ENCODE data around the gene PCLO.

PCLO gene

GRCh38 chr7:82985144-82985802 lies 177.4 kb downstream of the PCLO start:
- Mint-ChIP-seq H3K9me3 (no peaks in the 10 kb centered on the region), H3K27ac (no peak overlapping the region), H3K4me1 (no peaks in the 10 kb centered on the region), H3K4me3 (no peak overlapping the region), H3K27me3 (no peaks in the 10 kb centered on the region), H3K36me3 (no peaks in the 10 kb centered on the region)
- ATAC-seq (replicated peaks), result no peak
- no peak for DNase-seq

- no peaks in the 10 kb centered on the region for H3K36me3 Mint-ChIP-seq
- no peaks in the 10 kb centered on the region for H3K9me3 Mint-ChIP-seq
- H3K4me3 Mint-ChIP-seq, result no peak overlapping the region
- DNase-seq (no peak), ATAC-seq (replicated peaks) (no peak)
- H3K27me3 Mint-ChIP-seq, result no peaks in the 10 kb centered on the region
- H3K4me1 Mint-ChIP-seq, result no peaks in the 10 kb centered on the region
- H3K27ac Mint-ChIP-seq, result no peak overlapping the region
Measured at GRCh38 chr7:82980130-82980788, 182.4 kb downstream of the PCLO start.

- no peaks in the 10 kb centered on the region for H3K4me1 Mint-ChIP-seq
- H3K4me3 Mint-ChIP-seq, result no peak overlapping the region
- no peaks in the 10 kb centered on the region for H3K9me3 Mint-ChIP-seq
- H3K27me3 Mint-ChIP-seq, result no peaks in the 10 kb centered on the region
- no peak for ATAC-seq (replicated peaks)
- no peak overlapping the region for H3K27ac Mint-ChIP-seq
- H3K36me3 Mint-ChIP-seq, result no peaks in the 10 kb centered on the region
- DNase-seq, result no peak
Measured at GRCh38 chr7:82975811-82976468, 186.7 kb downstream of the PCLO start.

- H3K4me1 Mint-ChIP-seq, result no peaks in the 10 kb centered on the region
- DNase-seq (no peak), ATAC-seq (replicated peaks) (no peak)
- no peak overlapping the region for H3K4me3 Mint-ChIP-seq
- H3K27me3 Mint-ChIP-seq, result no peaks in the 10 kb centered on the region
- H3K36me3 Mint-ChIP-seq, result no peaks in the 10 kb centered on the region
- no peak overlapping the region for H3K27ac Mint-ChIP-seq
- no peaks in the 10 kb centered on the region for H3K9me3 Mint-ChIP-seq
Measured at GRCh38 chr7:82972135-82972534, 190.5 kb downstream of the PCLO start.

GRCh38 chr7:82965088-82966036 lies 197.3 kb downstream of the PCLO start:
- Mint-ChIP-seq H3K4me3 (no peak overlapping the region), H3K4me1 (no peaks in the 10 kb centered on the region), H3K27me3 (no peaks in the 10 kb centered on the region), H3K9me3 (no peaks in the 10 kb centered on the region), H3K27ac (no peak overlapping the region), H3K36me3 (no peaks in the 10 kb centered on the region)
- DNase-seq, result no peak
- no peak for ATAC-seq (replicated peaks)

GRCh38 chr7:82964150-82964882 lies 198.4 kb downstream of the PCLO start:
- Mint-ChIP-seq H3K27me3 (no peaks in the 10 kb centered on the region), H3K4me1 (no peaks in the 10 kb centered on the region), H3K36me3 (no peaks in the 10 kb centered on the region), H3K27ac (no peak overlapping the region), H3K4me3 (no peak overlapping the region), H3K9me3 (no peaks in the 10 kb centered on the region)
- DNase-seq (no peak), ATAC-seq (replicated peaks) (no peak)

GRCh38 chr7:82961240-82961639 lies 201.4 kb downstream of the PCLO start:
- DNase-seq, result no peak
- Mint-ChIP-seq H3K36me3 (no peaks in the 10 kb centered on the region), H3K27me3 (no peaks in the 10 kb centered on the region), H3K4me3 (no peak overlapping the region), H3K27ac (no peak overlapping the region), H3K9me3 (peaks cover 0 to 5% of the 10 kb centered on the region in 2 donors), H3K4me1 (no peaks in the 10 kb centered on the region)
- ATAC-seq (replicated peaks), result no peak

- no peaks in the 10 kb centered on the region for H3K4me1 Mint-ChIP-seq
- H3K9me3 Mint-ChIP-seq, result peaks cover 0 to 5% of the 10 kb centered on the region in 2 donors
- no peaks in the 10 kb centered on the region for H3K36me3 Mint-ChIP-seq
- ATAC-seq (replicated peaks), result no peak
- DNase-seq, result no peak
- no peaks in the 10 kb centered on the region for H3K27me3 Mint-ChIP-seq
- no peak overlapping the region for H3K27ac Mint-ChIP-seq
- H3K4me3 Mint-ChIP-seq, result no peak overlapping the region
Measured at GRCh38 chr7:82959528-82959927, 203.2 kb downstream of the PCLO start.

- no peaks in the 10 kb centered on the region for H3K36me3 Mint-ChIP-seq
- peaks cover 1 to 5% of the 10 kb centered on the region in 2 donors for H3K9me3 Mint-ChIP-seq
- no peaks in the 10 kb centered on the region for H3K4me1 Mint-ChIP-seq
- H3K27me3 Mint-ChIP-seq, result no peaks in the 10 kb centered on the region
- H3K27ac Mint-ChIP-seq, result no peak overlapping the region
- no peak overlapping the region for H3K4me3 Mint-ChIP-seq
- DNase-seq (no peak), ATAC-seq (replicated peaks) (no peak)
Measured at GRCh38 chr7:82957521-82957920, 205.2 kb downstream of the PCLO start.

- Mint-ChIP-seq H3K4me3 (no peak overlapping the region), H3K4me1 (no peaks in the 10 kb centered on the region), H3K36me3 (no peaks in the 10 kb centered on the region), H3K9me3 (peaks cover 5 to 6% of the 10 kb centered on the region in 2 donors), H3K27me3 (no peaks in the 10 kb centered on the region), H3K27ac (no peak overlapping the region)
- DNase-seq (no peak), ATAC-seq (replicated peaks) (no peak)
Measured at GRCh38 chr7:82953324-82954027, 209.2 kb downstream of the PCLO start.

GRCh38 chr7:82950436-82950835 lies 212.2 kb downstream of the PCLO start:
- H3K9me3 Mint-ChIP-seq, result peaks cover 0 to 6% of the 10 kb centered on the region in 2 donors
- no peak overlapping the region for H3K27ac Mint-ChIP-seq
- H3K4me1 Mint-ChIP-seq, result no peaks in the 10 kb centered on the region
- H3K36me3 Mint-ChIP-seq, result no peaks in the 10 kb centered on the region
- no peaks in the 10 kb centered on the region for H3K27me3 Mint-ChIP-seq
- H3K4me3 Mint-ChIP-seq, result no peak overlapping the region
- ATAC-seq (replicated peaks) (no peak), DNase-seq (no peak)

GRCh38 chr7:82945480-82945879 lies 217.2 kb downstream of the PCLO start:
- no peak overlapping the region for H3K27ac Mint-ChIP-seq
- ATAC-seq (replicated peaks) (no peak), DNase-seq (no peak)
- peaks cover 0 to 3% of the 10 kb centered on the region in 2 donors for H3K9me3 Mint-ChIP-seq
- H3K4me1 Mint-ChIP-seq, result no peaks in the 10 kb centered on the region
- H3K4me3 Mint-ChIP-seq, result no peak overlapping the region
- no peaks in the 10 kb centered on the region for H3K27me3 Mint-ChIP-seq
- no peaks in the 10 kb centered on the region for H3K36me3 Mint-ChIP-seq

GRCh38 chr7:82945056-82945455 lies 217.6 kb downstream of the PCLO start:
- Mint-ChIP-seq H3K36me3 (no peaks in the 10 kb centered on the region), H3K9me3 (peaks cover 0 to 3% of the 10 kb centered on the region in 2 donors), H3K27me3 (no peaks in the 10 kb centered on the region), H3K27ac (no peak overlapping the region), H3K4me3 (no peak overlapping the region), H3K4me1 (no peaks in the 10 kb centered on the region)
- ATAC-seq (replicated peaks), result no peak
- no peak for DNase-seq

All from stimulated activated naive B cell treated with anti-CD40 and anti-IgM and Interleukin-4, amounts not matched to agents 10 μg/mL and 1 μg/mL and 100 μg/mL, for 72 hours (primary cell).